ENCODE measurements around the gene TRABD2B. TPM values are rescaled to one million over a fixed set of nuclear protein-coding genes. Genes with fewer than 3 reads are reported as not detected.
A peak's percentile ranks its signal among the peaks of the same experiment; 100 is the strongest.

The TRABD2B gene
- total and polyA plus RNA-seq, 2 of the 13 experiments (the other 11 are each of a cell fraction or from before 2014, with no cell fraction given) = 0.04 TPM; not detected in 1

GRCh38 chr1:47853059-47853458 is 144.1 kb downstream of the TRABD2B start (continued):
- TF ChIP-seq EP300 (IDR thresholded peaks at IDR 0.05; ENCODE audit: low read depth in 2 of 2, low read length in 2 of 2) = peak in 1 of 2 experiments; percentile 49; a peak in 1 of 4 replicates
- no peak for TF ChIP-seq EP300 (CRISPR knock-in tag; IDR thresholded peaks at IDR 0.05; ENCODE audit: borderline replicate concordance)
- TF ChIP-seq ARID5B (CRISPR knock-in tag; IDR thresholded peaks at IDR 0.05) = peak; percentile 26; the same call in 1 of the 2 replicates
- TF ChIP-seq SALL1 (CRISPR knock-in tag; IDR thresholded peaks at IDR 0.05) = peak; percentile 46; the same call in 1 of the 2 replicates
- no peak for TF ChIP-seq THAP9 (CRISPR knock-in tag; IDR thresholded peaks at IDR 0.05; ENCODE audit: borderline replicate concordance)
- TF ChIP-seq KAT8 (CRISPR knock-in tag; IDR thresholded peaks at IDR 0.05) = no peak
- TF ChIP-seq MED1 (CRISPR knock-in tag; IDR thresholded peaks at IDR 0.05) = peak; percentile 22; the same call in 1 of the 2 replicates
- TF ChIP-seq ONECUT2 (CRISPR knock-in tag; IDR thresholded peaks at IDR 0.05) = 0 out of 2 replicates have a peak, but pooled peaks have one; percentile 73
- peak; percentile 22; the same call in 1 of the 2 replicates for TF ChIP-seq SP5 (CRISPR knock-in tag; IDR thresholded peaks at IDR 0.05; ENCODE audit: borderline replicate concordance, low read depth)
- TF ChIP-seq KMT2B (CRISPR knock-in tag; IDR thresholded peaks at IDR 0.05) = no peak
- TF ChIP-seq SOX6 (IDR thresholded peaks at IDR 0.05) = no peak
- peak; percentile 68 for TF ChIP-seq SOX6 (CRISPR knock-in tag; IDR thresholded peaks at IDR 0.05)
- TF ChIP-seq ZMYM4 (CRISPR knock-in tag; IDR thresholded peaks at IDR 0.05) = peak; percentile 42; the same call in 1 of the 2 replicates
- TF ChIP-seq TFE3 (CRISPR knock-in tag; IDR thresholded peaks at IDR 0.05) = no peak
- no peak for TF ChIP-seq NKX3-1 (CRISPR knock-in tag; IDR thresholded peaks at IDR 0.05)
- peak; percentile 44 for TF ChIP-seq CTCF (CRISPR knock-in tag; IDR thresholded peaks at IDR 0.05)
- TF ChIP-seq E2F2 (CRISPR knock-in tag; IDR thresholded peaks at IDR 0.05; ENCODE audit: borderline replicate concordance) = 0 out of 2 replicates have a peak, but pooled peaks have one; percentile 34
- no peak for TF ChIP-seq ZNF816 (CRISPR knock-in tag; IDR thresholded peaks at IDR 0.05; ENCODE audit: borderline replicate concordance)
- no peak for TF ChIP-seq FIP1L1 (IDR thresholded peaks at IDR 0.05; ENCODE audit: borderline replicate concordance, insufficient read depth, low read depth, low read length)
